SIG-M5 treated with dmso at 0.1 percent for 504 hours (cell line): ENCODE data around the gene PDE4D.
"Not testable (repeated sequence)": the region's sequence is repeated elsewhere in the genome, so short reads cannot be mapped to it uniquely, and the experiment has no call there.

Source experiments
- DNase-seq: peaks from one replicate; lab custom pipeline; 2025; ENCODE audit not compliant: unreplicated experiment; lab: John Stamatoyannopoulos, UW

The PDE4D gene

DNA sequence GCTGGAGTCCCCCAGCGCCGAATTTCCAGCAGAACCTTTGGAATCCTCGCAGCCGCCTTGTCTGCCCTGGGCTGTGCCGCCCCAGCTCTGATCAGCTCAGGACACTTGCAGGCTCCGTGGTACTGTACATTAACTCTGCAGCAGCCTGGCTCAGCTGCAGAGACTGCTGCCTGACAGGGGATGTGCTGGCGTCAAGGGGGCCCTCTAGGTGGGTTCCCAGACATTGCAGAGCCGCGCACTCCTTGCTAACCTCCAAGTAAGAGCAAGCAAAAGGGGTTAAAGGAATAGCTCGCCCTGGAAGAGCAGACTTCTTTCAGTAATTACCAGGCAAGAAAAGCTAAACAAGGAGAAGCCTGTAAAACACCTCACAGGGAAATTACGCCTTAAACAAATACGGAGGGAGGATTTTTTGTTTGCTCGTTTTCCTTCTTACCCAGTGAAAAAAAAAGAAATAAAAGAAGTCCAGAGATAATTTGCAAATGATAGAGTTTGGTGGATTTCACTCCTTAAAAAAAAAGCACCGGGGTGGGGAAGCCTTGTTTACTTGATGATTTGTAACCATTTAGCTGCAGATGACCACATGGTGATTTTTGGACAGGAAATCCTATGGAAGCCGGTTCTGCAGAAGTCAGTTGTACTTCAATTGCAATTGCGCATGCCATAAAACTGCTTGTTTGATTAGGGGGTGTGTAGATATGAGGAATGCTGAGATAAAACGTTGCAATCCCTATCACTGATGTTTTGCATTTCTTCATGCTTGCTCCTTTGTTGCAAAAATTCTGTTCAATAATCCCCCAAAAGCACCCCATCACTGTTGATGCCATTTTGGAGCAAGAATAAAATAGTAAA, 305.8 kb downstream of the PDE4D start:
- DNase-seq: no peak

DNA sequence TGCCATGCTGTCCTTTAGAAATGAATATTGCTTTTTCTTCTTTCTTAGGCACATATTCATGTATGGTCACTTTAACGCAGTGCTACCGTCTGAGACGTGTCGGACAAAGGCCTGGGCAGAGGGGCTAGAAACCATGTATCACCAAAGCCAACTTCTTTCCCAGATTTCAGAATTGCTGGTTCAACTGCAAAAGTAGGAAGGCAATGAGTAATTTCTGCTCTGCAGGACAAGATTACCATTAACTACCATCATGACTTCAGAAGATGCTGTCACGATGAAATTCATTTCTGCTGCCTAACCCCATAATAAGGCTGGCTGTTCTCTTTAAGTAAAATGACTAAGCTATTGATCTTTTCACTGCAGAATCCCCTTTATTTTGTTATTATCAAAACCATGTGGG, 306.7 kb downstream of the PDE4D start:
- no peak for DNase-seq

DNA sequence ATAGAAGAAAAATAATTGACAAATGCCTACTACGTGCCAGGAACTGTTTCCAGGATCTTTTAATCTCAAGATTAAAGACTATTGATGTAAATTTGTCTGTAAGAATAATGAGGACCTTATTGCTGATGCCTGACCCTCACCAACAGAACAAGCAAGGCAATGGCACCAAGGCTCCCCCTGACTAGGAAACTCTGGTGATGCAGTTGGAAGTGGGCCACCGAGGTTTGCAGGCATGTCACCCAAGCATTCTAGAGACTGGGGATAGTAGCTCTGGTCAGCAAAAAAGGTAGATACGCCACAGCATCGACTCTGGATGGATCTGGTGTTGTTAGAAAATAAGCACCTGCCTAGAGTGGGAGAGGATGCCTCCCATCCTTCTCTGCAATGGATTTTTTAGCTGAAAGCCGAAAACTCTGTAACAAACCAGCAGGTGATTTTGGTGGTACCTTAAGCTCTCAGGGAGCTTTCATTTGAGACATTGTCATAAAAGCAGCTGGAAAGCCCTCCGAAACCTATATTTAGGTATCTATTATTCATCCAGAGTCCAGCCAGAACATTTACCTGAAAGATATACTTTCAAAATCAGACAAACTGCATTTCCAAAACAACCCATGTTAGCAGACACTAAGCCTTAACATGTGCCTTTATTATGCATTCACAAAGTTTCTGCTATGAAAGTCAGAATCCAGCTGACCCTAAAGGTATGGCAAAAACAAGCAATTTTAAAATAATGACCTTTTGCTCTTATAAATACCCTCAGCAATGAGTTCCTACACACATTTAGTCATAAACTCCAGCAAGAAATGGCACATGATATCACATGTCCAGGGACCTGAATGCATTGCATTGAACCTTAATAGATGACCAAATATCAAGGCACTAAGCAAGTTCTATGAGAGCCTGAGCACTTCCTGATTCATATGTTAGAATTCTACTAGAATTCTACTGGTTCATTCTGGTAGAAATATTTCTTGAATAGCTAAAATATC, 308.4 kb downstream of the PDE4D start:
- DNase-seq: no peak

DNA sequence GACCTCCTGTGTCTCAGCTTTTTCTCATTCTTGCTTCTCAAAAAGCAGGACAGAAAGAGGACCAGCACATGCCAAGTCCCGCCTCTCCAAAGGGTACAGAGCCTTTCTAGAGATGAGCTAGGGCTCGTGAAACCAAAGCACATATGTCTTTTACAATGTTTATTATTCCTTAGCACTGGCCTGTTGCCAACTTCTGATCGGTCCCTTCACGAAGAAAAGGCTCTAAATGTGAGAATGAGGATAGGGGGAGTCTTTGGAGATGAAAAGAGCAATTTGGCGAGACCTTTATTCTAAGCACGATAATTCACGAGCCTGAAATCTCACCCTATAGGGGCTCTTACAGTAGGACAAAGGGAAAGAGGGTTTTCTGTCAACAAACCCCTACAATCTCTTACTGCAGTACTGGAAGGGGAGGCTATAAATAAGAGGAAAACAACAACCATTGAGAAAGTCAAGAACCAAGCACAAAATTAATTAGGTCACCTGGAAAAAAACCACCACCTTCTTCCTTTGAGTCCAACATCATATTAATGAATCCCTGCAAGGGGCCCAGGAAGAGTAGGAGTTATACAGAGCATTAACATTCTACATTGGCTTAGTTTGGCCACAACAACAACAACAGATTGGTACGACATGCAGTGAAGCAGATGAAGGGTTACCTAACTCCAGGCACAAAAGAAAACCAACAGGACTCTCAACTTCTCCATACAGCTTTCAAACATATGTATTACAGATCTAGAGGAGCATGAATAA, 309.5 kb downstream of the PDE4D start:
- no peak for DNase-seq

GRCh38 chr5:59583151-59583809, 310.2 kb downstream of the PDE4D start:
- no peak for DNase-seq

DNA sequence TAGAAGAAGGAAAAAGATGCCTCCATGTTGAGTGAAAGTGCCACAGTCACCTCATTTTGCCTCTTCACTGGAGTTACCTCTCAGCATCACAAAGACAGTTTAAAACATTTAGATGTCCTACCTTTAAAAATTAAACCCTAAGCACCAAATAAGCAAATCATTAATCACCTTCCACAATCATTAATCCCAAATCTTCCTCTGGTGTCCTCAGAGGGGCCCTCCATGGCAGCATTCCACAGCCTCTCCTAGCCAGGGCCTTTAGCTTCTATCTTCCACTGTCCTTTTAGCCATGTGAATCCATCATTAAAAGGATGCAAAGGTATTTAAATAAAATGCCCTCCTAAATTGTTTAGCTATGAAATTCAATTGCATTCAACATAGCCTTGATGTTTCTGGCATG, 310.8 kb downstream of the PDE4D start:
- no peak for DNase-seq

GRCh38 chr5:59579824-59580167, 313.7 kb downstream of the PDE4D start:
- no peak for DNase-seq

- DNase-seq: no peak
These were observed 314.3 kb downstream of the PDE4D start for GRCh38 chr5:59579101-59579823.

- DNase-seq: no peak
These were observed 316.0 kb downstream of the PDE4D start for GRCh38 chr5:59577485-59577884.

DNA sequence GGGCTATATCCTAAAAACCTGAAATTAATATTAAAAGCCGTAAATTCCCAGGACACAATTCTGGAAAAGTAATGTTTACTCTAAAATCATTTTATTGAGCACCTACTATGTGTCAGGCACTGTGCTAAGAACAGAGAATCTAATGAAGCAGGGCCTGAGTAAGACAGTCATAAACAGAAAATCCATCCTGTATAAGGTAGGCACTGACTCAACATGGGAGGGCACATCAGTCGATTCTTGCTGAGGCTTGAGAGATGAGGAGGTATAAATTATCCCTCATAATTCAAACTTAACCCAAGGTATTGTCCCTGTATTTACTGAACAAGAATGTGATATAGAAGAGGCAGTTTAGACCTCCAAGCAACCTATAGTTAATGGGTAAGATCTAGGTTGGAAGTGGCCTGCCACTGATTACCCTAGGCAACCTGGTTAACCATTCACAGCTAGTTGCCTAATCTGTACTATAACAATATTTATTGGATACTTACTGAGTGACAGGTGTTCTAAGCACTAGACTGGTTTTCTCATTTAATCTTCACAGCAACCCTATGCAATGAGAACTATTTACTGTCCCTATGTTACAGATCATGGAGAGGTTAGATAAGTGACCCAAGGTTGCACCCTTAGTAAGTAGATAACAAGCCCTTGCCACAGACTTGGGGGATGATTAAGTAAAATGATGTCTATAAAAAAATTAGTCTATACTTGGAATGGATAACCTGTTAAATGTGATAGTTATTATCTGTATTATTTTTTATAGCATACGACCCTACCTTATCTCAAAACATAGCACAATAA, 317.7 kb downstream of the PDE4D start:
- no peak for DNase-seq

- not testable (repeated sequence) for DNase-seq
These were observed 320.0 kb downstream of the PDE4D start for GRCh38 chr5:59573509-59573908.

DNA sequence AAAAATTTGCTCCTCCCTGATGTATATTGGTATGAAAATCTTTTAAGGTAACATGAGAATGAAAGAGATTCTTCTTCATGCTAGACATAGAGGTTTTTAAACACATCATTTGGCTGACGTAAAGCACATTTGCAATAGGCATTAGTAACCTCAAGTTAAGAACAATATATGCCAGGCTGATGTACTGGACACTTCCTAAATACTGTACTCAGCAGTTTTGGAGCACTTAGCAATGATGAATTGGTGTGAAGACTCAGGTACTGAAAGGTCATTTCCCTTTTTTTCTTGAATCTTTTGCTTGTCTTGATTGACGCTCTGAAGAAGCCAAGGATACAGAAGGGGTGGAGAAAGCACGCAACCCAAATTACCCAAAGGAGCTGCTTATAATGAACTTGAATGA, 322.5 kb downstream of the PDE4D start:
- no peak for DNase-seq

DNA sequence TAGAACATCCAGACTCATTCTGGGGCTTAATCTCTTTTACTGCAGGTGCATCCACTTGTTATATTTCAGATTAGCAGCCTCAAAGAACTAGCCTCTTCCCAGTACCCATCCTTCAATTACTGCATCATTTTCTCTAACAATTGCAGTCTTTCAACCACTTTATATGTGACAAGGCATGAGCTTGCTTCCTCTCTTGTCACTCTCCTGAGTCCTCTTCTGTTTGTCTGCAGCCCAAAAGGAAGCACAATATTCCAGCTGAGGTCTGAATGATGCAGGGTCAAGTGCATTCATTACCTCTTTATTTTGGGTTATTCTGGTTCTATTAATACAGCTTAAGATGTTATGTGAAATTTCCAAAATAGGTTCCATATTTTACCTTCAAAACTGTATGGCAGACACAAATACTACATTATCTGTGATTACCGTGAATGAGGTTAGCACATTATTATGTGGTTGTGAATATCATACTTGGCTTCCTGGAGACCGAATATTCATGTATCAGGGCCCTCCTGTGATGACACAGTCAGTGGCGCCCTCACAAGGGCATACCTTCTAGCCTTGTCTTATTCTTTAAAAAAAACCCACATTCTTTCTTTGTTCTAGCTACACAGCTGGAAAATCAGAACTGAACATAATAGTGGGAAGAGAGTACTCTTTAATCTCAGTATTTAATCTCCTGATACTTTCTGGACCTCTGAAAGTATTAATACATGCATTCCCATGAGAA, 323.8 kb downstream of the PDE4D start:
- DNase-seq: no peak

- DNase-seq: no peak
These were observed 324.4 kb downstream of the PDE4D start for GRCh38 chr5:59569158-59569557.

DNA sequence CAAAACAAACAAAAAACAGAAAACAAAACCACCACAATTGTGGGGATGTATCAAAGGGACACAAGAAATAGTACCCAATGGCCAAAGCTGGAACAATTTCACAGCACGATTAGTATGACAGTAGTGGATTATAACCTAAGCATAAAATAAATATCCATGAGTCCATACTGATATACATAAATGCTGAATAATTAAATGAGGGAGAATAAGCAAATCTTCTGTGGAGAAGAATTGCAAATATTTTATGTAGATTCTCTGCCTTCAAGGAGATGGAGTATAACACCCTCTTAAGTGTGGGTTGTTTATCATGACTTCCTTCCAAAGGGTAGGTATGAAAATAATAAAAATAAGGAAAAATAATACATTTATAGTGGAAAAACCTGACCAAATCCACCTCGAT, 325.4 kb downstream of the PDE4D start:
- no peak for DNase-seq

DNA sequence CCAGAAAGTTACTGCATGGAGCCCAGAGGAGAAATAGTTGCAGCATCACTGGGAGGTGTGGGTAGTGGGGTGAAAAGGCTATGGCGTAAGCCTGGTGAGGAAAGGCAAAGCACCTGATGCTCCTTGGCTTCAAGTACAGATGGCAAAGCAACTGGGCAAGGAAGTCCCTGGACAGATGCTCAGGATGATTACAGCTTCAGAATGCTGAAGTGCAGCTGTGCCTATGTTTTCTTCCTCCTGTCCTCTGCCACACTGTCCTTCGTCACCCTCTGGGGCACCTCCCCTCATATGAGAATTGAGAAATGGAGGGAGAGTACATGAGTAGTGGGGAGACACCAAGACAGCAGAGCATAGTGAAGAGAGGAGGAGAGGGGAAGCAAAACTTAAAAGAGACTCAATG, 328.0 kb downstream of the PDE4D start:
- no peak for DNase-seq

DNA sequence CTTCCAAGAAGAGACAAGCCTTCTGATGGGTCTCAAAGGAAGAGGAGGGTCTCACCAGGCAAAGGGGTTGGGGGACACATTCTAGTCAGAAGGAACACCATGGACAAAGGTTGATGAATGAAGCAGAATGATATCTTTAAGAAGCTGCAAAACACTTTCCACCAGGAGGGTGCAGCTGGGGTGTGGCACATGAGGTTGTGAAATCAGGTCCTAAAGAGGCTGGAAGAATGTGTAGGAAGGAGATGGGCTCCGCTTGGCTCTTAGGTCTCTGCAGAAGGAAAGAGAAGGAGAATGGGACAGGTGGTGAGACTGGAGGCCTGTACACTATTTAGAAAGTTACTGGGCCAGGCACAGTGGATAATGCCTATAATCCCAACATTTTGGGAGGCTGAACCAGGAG, 328.6 kb downstream of the PDE4D start:
- DNase-seq: no peak

DNA sequence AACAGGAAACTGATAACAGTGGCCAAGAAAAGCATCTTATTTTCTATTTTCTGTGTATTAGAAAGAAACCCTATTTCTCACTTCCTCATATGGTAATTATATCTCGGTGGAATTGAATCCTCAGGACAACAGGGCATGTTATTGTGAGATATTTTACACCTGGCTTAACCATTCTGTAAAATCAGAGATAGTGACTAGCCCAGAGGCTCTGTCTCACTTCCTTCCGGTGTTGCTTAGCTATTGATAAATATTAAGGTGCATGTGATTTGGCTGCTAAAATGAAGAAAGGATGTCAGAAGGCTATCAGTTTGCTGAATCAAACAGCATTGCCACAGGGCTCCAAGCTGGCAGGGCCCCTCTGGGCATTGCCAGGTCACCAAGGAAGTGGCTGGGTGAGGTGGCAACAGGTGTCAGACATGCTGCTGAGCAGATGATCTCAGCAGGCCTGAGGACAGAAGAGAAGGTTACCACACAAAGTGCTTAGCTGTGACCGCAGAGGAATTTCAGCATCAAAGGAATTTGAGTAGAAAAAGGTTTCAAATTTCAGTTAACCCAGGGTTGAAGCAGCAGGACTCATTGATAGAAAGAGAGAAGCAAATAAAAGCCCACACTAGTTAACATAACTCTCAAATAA, 330.7 kb downstream of the PDE4D start:
- DNase-seq: peak; percentile 31
